Measurements from ENCODE around the gene RPS24. TPM values are rescaled to one million over a fixed set of nuclear protein-coding genes. Genes with fewer than 3 reads are reported as not detected.
"Not testable (repeated sequence)": the region's sequence is repeated elsewhere in the genome, so short reads cannot be mapped to it uniquely, and the experiment has no call there.

RPS24 gene
- total and polyA plus RNA-seq, 8 donors: 1,239 to 4,429 (median 3,593) TPM

DNA sequence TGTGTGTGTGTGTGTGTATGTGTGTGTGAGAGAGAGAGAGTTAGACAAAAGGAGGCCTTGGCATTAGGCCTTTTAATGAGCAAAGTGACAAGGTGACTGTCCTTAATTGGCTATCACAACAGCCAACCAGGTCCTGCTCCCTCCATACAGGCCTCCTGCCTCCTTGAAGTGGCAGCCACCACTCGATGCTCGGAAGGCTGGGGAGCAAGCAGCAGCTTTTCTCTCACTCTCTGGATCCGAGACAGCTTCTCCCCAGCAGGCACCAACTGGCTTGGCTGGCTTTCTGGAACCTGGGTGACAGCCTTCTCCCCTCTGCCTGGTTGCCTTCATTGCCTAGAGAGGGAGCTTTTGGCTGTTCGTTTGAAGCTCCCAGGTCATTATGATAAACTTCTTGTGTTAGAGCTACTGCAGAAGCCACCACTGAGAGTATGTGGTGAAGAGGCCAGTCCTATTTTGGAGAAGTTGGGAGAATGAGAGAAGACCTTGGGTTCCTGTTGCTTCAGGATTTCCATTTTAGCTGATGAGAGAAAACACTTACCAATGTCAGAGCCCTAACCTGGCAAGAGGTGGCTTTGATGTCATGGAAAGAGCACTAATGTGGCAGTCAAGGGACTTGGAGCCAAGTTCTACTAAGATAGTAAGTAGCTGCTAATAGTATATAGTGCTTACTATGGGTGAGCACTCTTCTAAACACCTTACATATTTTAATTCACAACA lies 37.6 kb downstream of the RPS24 start:
- no peaks in the 10 kb centered on the region for H3K4me1 ChIP-seq
- H3K9me3 ChIP-seq: no peaks in the 10 kb centered on the region
- ATAC-seq: no peak
- DNase-seq: no peak
- TF ChIP-seq, protein P1, sequence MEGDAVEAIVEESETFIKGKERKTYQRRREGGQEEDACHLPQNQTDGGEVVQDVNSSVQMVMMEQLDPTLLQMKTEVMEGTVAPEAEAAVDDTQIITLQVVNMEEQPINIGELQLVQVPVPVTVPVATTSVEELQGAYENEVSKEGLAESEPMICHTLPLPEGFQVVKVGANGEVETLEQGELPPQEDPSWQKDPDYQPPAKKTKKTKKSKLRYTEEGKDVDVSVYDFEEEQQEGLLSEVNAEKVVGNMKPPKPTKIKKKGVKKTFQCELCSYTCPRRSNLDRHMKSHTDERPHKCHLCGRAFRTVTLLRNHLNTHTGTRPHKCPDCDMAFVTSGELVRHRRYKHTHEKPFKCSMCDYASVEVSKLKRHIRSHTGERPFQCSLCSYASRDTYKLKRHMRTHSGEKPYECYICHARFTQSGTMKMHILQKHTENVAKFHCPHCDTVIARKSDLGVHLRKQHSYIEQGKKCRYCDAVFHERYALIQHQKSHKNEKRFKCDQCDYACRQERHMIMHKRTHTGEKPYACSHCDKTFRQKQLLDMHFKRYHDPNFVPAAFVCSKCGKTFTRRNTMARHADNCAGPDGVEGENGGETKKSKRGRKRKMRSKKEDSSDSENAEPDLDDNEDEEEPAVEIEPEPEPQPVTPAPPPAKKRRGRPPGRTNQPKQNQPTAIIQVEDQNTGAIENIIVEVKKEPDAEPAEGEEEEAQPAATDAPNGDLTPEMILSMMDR (IDR thresholded peaks at IDR 0.05): no peak
- intact Hi-C loops (cut with DNase I): no loop called here
- no peaks in the 10 kb centered on the region for H3K36me3 ChIP-seq
- no peaks in the 10 kb centered on the region for H3K27me3 ChIP-seq
- no peak overlapping the region for H3K4me3 ChIP-seq
- H3K27ac ChIP-seq: no peak overlapping the region

DNA sequence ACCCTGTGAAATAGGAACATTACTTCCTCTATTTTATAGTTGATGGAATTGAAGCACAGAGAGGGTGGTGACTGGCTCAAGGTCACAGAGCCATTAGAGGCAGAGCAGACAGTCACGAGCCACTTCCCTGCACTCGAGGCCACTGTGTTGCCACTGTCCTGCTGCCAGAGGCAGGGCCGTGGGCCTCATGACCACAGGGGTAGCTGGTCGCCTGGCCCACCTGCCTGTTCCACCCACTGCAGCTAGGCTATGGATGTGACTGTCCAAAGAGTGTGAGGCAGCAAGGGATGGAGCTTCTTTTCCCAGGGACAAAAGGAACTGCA lies 38.2 kb downstream of the RPS24 start:
- Histone ChIP-seq H3K27ac (no peak overlapping the region), H3K4me1 (no peaks in the 10 kb centered on the region), H3K9me3 (no peaks in the 10 kb centered on the region), H3K27me3 (no peaks in the 10 kb centered on the region), H3K36me3 (no peaks in the 10 kb centered on the region), H3K4me3 (no peak overlapping the region)
- intact Hi-C loops (cut with DNase I): no loop called here
- no peak for DNase-seq
- no peak for ATAC-seq
- TF ChIP-seq, protein P1 (IDR thresholded peaks at IDR 0.05): no peak

DNA sequence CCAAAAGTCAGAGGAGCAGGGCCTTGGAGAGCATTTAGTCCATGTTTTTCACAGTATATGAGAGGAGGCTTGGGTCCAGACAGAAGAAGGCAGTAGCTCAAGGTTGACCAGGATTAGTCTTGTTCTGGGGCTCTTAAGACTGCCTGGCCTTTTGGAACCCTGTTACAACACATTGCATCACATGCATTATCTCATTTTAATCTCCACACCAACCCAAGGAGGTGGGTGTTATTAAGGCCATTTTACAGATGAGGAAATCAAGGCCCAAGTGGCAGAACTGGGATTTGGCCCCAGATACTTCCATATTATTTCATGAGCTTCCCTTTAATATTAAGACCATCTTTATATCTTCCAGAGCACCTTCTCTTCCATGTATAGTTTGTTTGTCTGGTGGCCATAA lies 38.8 kb downstream of the RPS24 start:
- ATAC-seq (no peak), DNase-seq (no peak)
- no peaks in the 10 kb centered on the region for H3K9me3 ChIP-seq
- H3K27me3 ChIP-seq: no peaks in the 10 kb centered on the region
- H3K36me3 ChIP-seq: no peaks in the 10 kb centered on the region
- TF ChIP-seq, protein P1 (IDR thresholded peaks at IDR 0.05): no peak
- intact Hi-C loops (cut with DNase I): no loop called here
- no peak overlapping the region for H3K4me3 ChIP-seq
- no peak overlapping the region for H3K27ac ChIP-seq
- H3K4me1 ChIP-seq: no peaks in the 10 kb centered on the region

DNA sequence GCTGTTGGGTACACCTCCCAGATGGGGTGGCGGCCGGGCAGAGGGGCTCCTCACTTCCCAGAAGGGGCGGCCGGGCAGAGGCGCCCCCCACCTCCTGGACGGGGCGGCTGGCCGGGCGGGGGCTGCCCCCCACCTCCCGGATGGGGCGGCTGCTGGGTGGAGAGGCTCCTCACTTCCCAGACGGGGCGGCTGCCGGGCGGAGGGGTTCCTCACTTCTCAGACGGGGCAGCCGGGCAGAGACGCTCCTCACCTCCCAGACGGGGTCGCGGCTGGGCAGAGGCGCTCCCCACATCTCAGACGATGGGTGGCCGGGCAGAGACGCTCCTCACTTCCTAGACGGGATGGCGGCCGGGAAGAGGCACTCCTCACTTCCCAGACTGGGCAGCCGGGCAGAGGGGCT lies 42.1 kb downstream of the RPS24 start:
- H3K4me3 ChIP-seq; ATAC-seq; H3K36me3 ChIP-seq; H3K27me3 ChIP-seq; H3K4me1 ChIP-seq; intact Hi-C loops (cut with DNase I); H3K27ac ChIP-seq; DNase-seq; H3K9me3 ChIP-seq: not testable (repeated sequence)

DNA sequence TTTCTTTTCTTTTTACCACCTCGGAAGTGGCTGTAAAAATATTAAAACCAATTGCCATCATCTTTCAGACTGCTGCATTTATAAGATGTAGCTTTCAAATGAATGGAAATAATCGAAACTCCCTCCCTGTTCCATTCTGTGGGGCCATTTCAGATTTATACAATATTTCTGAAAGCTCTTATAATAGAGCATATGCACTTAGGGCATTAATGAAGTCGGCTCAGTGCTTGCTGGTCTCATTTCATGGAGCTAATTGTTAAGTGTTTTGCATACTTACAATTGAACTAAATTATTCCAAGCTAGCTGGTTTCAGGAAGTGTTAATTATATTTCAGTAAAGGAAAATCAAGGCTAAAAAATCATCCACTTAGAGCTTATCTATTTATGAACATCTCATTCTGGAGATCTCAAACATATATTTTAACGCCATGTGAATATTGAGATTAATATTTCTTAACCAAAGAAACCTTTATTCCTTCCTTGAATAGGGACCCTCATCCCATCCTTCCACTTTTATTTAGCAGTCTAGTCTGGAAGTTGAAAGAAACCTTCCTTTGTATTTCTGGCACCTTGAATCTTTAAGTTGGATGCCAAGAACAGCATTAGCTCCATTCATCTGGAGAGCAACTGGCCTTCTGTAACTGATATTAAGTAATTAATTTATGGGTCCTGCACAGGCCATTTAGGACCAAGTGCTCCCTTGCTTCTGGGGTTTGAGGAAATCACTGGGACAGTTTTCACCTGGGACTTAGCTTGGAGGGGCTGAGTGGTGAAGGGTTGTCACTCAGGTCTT lies 45.1 kb downstream of the RPS24 start:
- no peaks in the 10 kb centered on the region for H3K27me3 ChIP-seq
- H3K9me3 ChIP-seq: no peaks in the 10 kb centered on the region
- intact Hi-C loops (cut with DNase I): no loop called here
- TF ChIP-seq, protein P1 (IDR thresholded peaks at IDR 0.05): no peak
- H3K4me3 ChIP-seq: no peak overlapping the region
- no peak for ATAC-seq
- H3K36me3 ChIP-seq: no peaks in the 10 kb centered on the region
- no peak for DNase-seq
- no peak overlapping the region for H3K27ac ChIP-seq
- no peaks in the 10 kb centered on the region for H3K4me1 ChIP-seq

All from left lung (tissue), 10 donors.